Activated CD4-positive, alpha-beta T cell treated with anti-CD3 and anti-CD28 coated beads for 48 hours (primary cell): Measurements from ENCODE around the gene CUX1.

ENCODE experiments used
- DNase-seq: peaks from one replicate; pipeline ENCODE4 v3.0.0-alpha.2; 2020

The CUX1 gene

GRCh38 chr7:102283477-102284189, 466.2 kb downstream of the CUX1 start:
- no peak for DNase-seq

DNA sequence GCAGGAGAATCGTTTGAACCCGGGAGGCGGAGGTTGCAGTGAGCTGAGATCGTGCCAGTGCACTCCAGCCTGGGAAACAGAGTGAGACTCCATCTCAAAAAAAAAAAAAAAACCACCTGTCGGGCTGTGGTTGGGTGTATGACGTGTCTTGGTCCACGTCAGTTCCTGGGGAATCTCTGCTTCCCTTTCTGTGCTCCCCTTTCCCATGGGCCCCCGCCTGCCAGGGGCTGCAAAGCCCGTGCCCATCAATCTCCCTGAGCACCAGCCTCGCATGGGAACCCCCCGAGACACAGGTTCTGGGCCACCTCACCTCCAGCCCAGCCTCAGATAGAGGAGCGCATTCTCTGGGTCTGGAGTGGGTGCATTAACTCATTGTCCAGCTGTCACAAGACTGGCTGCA, 467.0 kb downstream of the CUX1 start:
- no peak for DNase-seq

DNA sequence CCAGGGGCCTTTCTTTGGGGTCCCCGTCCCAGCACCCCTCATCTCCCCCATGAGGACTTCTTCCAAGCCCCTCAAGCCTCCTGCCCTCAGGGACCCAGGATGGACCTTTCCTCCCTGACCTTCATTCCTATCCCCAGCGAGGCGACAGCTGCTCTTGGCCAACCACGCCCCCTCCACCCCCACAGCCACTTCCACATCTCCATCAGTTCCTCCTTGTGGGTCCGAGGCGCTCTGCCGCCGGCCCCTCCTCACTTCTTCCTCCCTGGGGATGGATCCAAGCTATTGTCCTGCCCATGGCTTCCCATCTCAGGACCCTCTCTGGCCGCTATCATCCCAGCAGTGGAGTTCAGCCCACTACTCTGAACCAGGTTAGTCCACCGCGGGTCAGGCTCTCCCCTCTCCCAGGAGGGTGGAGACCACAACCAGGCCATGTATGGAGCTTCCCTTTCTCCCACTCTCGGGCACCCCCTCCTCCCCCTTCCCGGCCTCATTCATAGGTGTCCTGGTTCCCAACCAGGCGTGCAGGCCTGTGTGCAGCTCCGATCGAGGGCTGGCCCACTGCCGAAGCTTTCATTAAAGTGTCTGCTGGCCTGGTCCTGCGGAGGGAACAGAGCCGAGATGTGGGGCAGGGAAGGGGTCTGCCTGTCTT, 467.6 kb downstream of the CUX1 start:
- DNase-seq = no peak

- DNase-seq = peak; percentile 16
Observed at GRCh38 chr7:102285540-102286236, 468.3 kb downstream of the CUX1 start.

DNA sequence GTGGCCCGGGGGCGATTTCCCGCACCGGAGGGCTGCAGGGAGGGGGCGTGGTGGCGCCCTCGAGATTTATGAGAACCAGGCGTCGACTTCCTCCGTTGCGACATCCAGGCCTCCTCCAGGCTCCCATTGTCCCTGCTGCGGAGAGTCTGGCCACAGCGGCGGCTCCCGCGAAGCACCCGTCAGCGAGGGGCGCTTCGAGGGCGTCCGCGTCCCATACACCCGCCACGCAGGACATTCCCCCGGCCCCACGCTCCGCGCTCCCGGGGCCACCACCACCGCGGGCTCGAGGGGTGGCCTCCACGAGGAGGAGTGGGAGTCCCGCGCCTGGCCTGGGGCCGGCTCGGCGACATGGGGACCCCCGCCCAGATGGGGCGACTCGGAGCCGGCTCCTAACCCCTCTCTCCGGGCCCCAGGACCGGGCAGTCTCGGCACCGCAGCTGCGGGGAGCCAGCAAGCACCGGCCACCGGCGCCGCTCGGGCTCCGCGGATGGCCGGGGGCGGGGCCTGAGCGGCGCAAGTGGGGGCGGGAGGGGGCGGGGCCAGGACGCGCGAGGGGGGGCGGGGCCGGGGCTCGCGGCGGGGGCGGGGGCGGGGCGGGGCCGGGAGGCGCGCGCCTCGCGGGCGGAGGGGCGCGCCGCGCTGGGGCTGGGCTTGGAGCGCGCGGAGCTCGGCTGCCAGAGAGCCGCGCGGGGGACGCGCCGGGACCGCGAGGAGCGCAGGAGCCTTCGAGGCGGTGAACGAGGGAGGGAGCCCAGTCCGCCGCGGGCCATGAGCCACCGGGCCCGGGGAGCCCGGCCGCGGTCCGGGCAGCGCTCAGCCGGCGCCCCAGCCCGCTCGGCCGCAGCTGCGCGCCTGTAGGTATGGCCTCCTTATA, 469.0 kb downstream of the CUX1 start, which contains the start of gene SH2B2:
Gene SH2B2, plus strand, starts transcription at position 632 of the 874 bp plus-strand sequence. CDS start 13,683 bp downstream, outside the sequence.
- DNase-seq = peak; percentile 38

DNA sequence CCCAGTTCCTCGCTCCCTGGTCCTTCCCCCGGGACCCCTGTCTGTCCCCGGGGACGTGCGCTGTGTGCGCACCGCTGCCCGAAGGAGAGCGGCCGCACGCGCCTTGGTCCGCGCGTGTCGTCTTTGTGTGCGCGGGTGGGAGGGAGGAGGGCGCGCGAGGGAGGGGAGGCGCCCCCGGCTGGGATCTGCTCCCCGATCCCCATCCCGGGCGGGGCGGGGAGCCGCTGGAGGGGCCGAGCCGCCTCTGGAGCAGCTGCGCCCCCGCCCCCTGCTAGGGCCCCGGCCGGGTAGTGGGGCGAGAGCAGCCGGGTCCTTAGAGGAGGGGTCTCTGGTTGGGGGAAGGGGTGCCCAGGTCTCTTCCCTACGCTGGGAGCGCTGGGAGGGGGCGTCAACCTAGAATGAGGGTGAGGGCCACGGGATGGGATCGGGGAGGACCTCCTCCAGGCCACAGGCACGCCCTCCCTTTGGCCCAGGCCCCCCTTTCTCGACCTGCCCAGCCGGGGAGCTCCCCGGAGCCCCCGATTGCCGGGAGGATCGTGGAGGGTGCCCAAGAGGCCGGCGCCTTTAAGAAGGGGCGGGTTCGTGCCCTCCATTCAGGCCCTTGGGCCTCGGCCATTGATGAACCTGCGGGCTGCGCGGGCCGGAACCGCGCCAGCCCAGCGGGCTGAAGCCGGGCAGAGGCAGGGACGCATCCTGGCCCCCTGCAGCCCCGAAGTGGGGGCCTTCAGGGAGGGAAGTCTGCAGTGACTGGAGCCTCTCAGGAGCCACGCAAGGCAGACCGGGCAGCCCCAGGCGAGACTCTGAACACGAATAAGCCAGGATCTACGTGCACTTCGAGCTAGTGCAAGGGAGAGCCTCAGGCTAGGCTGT, 469.9 kb downstream of the CUX1 start:
- DNase-seq = peak; percentile 39

DNA sequence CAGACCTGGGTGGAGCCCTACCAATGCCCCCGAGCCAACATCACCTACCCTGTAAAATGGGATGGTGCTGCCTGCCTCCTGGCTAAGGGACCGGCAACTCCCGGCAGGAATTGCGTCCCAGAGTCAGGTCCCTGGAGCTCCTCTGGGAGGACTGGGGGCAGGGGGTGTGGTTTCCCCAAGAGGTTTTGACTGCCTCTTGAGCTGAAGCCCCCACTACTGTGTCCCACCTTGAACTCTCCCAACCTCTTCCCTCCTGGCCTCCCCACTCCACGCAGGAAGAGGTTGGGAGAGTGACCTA, 470.5 kb downstream of the CUX1 start:
- DNase-seq = no peak

DNA sequence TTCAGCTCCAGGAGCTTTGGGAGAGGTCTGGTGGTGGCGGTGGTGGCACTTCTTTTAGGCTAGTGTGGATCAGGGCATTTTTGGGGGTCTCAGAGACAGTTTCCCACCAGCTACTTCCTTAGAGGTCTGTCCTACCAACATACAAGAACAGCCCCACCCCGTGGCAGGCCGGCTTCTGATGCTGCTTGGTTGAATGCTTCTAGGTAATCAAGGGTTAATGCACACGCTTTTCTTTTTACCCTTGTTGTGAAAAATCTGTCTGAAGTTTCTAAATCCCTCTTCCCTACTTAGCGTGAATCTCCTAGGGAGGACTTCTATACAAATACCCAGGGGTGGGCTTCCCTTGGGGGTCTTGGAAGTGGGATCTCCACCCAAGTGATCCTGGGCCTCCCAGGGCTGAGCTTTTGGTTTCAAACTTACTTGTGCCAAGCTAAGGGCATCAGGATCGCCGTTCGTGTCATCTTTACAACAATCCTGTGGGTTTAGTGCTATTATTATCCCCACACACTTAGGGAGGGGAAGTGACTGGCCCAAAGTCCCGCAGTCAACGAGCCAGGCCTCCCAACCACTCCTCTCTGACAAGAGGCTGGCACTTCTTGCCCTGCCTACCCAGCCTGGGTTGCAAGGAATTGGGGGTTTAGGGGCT, 471.0 kb downstream of the CUX1 start:
- DNase-seq = peak; percentile 44

- no peak for DNase-seq
Observed at GRCh38 chr7:102289057-102289456, 471.6 kb downstream of the CUX1 start.

DNA sequence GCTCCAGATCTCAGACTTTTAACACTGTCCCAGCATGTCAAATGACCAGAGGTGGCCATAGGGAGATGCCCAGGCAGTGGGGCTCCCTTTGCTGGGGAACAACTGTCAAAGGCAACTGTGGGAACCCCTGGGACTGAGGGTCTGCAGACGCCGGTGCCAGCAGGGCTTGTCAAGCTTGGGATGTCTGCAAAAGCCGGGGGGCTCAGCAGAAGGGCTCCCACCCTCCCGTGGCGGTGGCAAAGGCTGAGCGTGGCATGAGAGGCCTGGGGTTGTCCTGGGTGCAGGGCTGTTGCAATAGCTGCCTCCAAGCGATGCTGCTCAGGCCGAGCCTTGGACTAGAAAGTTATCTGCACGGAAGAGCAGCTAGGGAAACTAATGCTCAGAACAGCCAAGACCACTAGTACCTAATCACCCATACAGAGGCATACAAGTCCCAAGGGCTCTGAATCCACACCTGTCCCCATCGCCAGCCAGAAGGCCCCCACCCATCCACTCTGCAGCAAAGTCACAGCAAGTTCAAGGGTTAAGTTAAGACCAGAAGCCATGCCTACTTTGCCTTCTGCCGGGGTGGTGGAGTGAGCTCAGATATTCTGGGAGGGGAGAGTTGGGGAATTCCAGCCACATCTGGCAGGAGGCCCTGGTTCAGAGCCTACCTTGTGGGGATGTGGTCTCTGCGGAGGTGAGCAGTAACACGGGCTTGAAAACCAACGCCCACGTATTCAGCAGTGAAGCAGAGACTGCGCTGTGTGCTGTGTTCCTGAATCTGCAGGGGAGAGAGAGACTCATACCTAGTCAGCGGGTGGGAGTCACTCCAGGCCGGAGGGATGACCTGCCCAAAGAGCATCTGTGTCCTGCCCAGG, 473.9 kb downstream of the CUX1 start:
- peak; percentile 40 for DNase-seq

GRCh38 chr7:102291916-102292267, 474.5 kb downstream of the CUX1 start:
- DNase-seq = no peak

GRCh38 chr7:102292813-102293798, 475.7 kb downstream of the CUX1 start:
- no peak for DNase-seq

- no peak for DNase-seq
Observed at GRCh38 chr7:102294589-102294988, 477.2 kb downstream of the CUX1 start.

GRCh38 chr7:102295346-102296178, 478.1 kb downstream of the CUX1 start:
- DNase-seq = no peak

GRCh38 chr7:102296179-102296438, 478.7 kb downstream of the CUX1 start:
- no peak for DNase-seq

- no peak for DNase-seq
Observed at GRCh38 chr7:102296514-102296913, 479.1 kb downstream of the CUX1 start.

DNA sequence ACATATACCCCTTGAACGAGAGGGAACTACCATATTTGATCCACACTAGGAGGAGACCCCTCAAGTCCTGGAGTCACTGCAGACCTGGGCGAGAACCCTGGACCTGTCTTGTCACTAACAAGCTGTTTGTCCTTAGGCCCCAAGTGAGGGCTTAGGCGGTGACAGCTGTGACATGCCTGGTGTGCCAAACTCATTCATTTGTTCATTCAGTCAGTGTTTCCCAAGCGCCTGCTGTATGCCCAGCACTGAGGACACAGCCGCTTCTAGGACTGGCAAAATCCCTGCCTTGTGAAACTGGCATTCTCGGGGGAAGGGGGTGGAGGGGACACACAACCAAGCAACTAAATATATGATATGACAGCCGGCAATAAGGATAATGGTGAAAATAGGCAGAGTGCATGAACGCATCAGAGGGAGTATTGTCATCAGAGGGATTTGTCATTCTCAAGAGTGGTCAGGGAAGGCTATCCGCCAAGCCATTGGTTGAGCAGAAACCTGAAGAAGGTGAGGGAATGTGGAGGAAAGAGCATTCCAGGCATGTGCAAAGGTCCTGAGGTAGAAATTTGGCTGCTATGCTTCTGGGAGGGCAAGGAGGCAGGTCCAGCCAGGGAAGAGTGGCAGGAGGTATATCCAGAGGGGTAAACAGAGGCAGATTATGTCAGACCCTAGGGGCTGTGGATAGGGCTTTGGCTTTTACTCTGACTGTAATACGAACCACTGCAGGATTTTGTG, 480.2 kb downstream of the CUX1 start:
- DNase-seq = no peak

DNA sequence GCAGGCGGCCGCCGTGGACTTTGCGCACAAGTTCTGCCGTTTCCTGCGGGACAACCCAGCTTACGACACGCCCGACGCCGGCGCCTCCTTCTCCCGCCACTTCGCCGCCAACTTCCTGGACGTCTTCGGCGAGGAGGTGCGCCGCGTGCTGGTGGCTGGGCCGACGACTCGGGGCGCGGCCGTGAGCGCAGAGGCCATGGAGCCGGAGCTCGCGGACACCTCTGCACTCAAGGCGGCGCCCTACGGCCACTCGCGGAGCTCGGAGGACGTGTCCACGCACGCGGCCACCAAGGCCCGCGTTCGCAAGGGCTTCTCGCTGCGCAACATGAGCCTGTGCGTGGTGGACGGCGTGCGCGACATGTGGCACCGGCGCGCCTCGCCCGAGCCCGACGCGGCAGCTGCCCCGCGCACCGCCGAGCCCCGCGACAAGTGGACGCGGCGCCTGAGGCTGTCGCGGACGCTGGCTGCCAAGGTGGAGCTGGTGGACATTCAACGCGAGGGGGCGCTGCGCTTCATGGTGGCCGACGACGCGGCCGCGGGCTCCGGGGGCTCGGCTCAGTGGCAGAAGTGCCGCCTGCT, 483.3 kb downstream of the CUX1 start:
- DNase-seq = no peak
